Skeletal muscle satellite cell (primary cell): Measurements from ENCODE around the gene XRCC3.

Source experiments
- H3K27me3 ChIP-seq: 2 replicates; pipeline ENCODE4 v1.7.0; 2013; ENCODE audit warnings: low read length; ENCODE audit not compliant: control insufficient read depth, insufficient read depth
- H3K36me3 ChIP-seq: 2 replicates; pipeline ENCODE4 v1.7.0; 2013; ENCODE audit warnings: mild to moderate bottlenecking, control low read depth, low read length; ENCODE audit not compliant: insufficient read depth
- H3K4me1 ChIP-seq: 2 replicates; pipeline ENCODE4 v1.7.0; 2013; ENCODE audit warnings: low read length; ENCODE audit not compliant: control insufficient read depth, insufficient read depth
- H3K4me2 ChIP-seq: 2 replicates; pipeline ENCODE4 v1.7.0; 2013; ENCODE audit warnings: mild to moderate bottlenecking, low read length
- H3K4me3 ChIP-seq: 2 replicates; pipeline ENCODE4 v1.7.0; 2013; ENCODE audit warnings: low read length
- H3K9ac ChIP-seq: 2 replicates; pipeline ENCODE4 v1.7.0; 2013; ENCODE audit warnings: mild to moderate bottlenecking, low read depth, low read length, moderate library complexity
- H3K9me3 ChIP-seq: replicated peaks from 2 replicates; pipeline ENCODE4 v1.7.0; 2013; ENCODE audit warnings: mild to moderate bottlenecking, control low read depth, low read length

The XRCC3 gene

GRCh38 chr14:103737432-103738045 lies 22.3 kb upstream of the XRCC3 start:
- Histone ChIP-seq H3K9me3 (no peaks in the 10 kb centered on the region), H3K4me3 (no peak overlapping the region), H3K4me2 (no peak overlapping the region), H3K9ac (no peak overlapping the region), H3K36me3 (peaks cover 28% of the 10 kb centered on the region), H3K27me3 (no peaks in the 10 kb centered on the region), H3K4me1 (peaks cover 4% of the 10 kb centered on the region)

GRCh38 chr14:103736546-103737431 lies 21.5 kb upstream of the XRCC3 start:
- no peak overlapping the region for H3K4me3 ChIP-seq
- H3K27me3 ChIP-seq, result no peaks in the 10 kb centered on the region
- H3K4me1 ChIP-seq, result peaks cover 4% of the 10 kb centered on the region
- no peak overlapping the region for H3K9ac ChIP-seq
- no peak overlapping the region for H3K4me2 ChIP-seq
- H3K36me3 ChIP-seq, result peaks cover 35% of the 10 kb centered on the region
- H3K9me3 ChIP-seq, result no peaks in the 10 kb centered on the region

GRCh38 chr14:103735815-103736545 lies 20.7 kb upstream of the XRCC3 start:
- Histone ChIP-seq H3K9me3 (no peaks in the 10 kb centered on the region), H3K27me3 (no peaks in the 10 kb centered on the region), H3K4me1 (no peaks in the 10 kb centered on the region), H3K4me2 (no peak overlapping the region), H3K9ac (no peak overlapping the region), H3K4me3 (no peak overlapping the region), H3K36me3 (peaks cover 39% of the 10 kb centered on the region)

GRCh38 chr14:103735439-103735814 lies 20.2 kb upstream of the XRCC3 start:
- Histone ChIP-seq H3K4me3 (no peak overlapping the region), H3K4me2 (no peak overlapping the region), H3K9ac (no peak overlapping the region), H3K27me3 (no peaks in the 10 kb centered on the region), H3K9me3 (no peaks in the 10 kb centered on the region), H3K4me1 (no peaks in the 10 kb centered on the region), H3K36me3 (peaks cover 43% of the 10 kb centered on the region)

- Histone ChIP-seq H3K36me3 (peaks cover 47% of the 10 kb centered on the region), H3K4me3 (no peak overlapping the region), H3K4me2 (no peak overlapping the region), H3K27me3 (no peaks in the 10 kb centered on the region), H3K4me1 (no peaks in the 10 kb centered on the region), H3K9ac (no peak overlapping the region), H3K9me3 (no peaks in the 10 kb centered on the region)
Observed at GRCh38 chr14:103735022-103735421, 19.8 kb upstream of the XRCC3 start.

- no peak overlapping the region for H3K9ac ChIP-seq
- H3K4me3 ChIP-seq, result no peak overlapping the region
- peaks cover 55% of the 10 kb centered on the region for H3K36me3 ChIP-seq
- H3K9me3 ChIP-seq, result no peaks in the 10 kb centered on the region
- no peaks in the 10 kb centered on the region for H3K4me1 ChIP-seq
- H3K4me2 ChIP-seq, result no peak overlapping the region
- H3K27me3 ChIP-seq, result no peaks in the 10 kb centered on the region
Observed at GRCh38 chr14:103734081-103734888, 19.0 kb upstream of the XRCC3 start.

GRCh38 chr14:103733651-103734050 lies 18.4 kb upstream of the XRCC3 start:
- Histone ChIP-seq H3K4me3 (no peak overlapping the region), H3K27me3 (no peaks in the 10 kb centered on the region), H3K4me2 (no peak overlapping the region), H3K9me3 (no peaks in the 10 kb centered on the region), H3K9ac (no peak overlapping the region), H3K4me1 (no peaks in the 10 kb centered on the region), H3K36me3 (peaks cover 61% of the 10 kb centered on the region)

- Histone ChIP-seq H3K36me3 (peaks cover 67% of the 10 kb centered on the region), H3K27me3 (no peaks in the 10 kb centered on the region), H3K9ac (no peak overlapping the region), H3K4me2 (no peak overlapping the region), H3K4me1 (no peaks in the 10 kb centered on the region), H3K9me3 (no peaks in the 10 kb centered on the region), H3K4me3 (no peak overlapping the region)
Observed at GRCh38 chr14:103732868-103733620, 17.8 kb upstream of the XRCC3 start.

GRCh38 chr14:103731916-103732867 lies 16.9 kb upstream of the XRCC3 start:
- Histone ChIP-seq H3K4me1 (no peaks in the 10 kb centered on the region), H3K4me2 (no peak overlapping the region), H3K4me3 (no peak overlapping the region), H3K36me3 (peaks cover 68% of the 10 kb centered on the region), H3K27me3 (no peaks in the 10 kb centered on the region), H3K9me3 (no peaks in the 10 kb centered on the region), H3K9ac (no peak overlapping the region)

- no peak overlapping the region for H3K4me3 ChIP-seq
- H3K9ac ChIP-seq, result no peak overlapping the region
- H3K9me3 ChIP-seq, result no peaks in the 10 kb centered on the region
- no peaks in the 10 kb centered on the region for H3K4me1 ChIP-seq
- H3K4me2 ChIP-seq, result no peak overlapping the region
- H3K27me3 ChIP-seq, result no peaks in the 10 kb centered on the region
- H3K36me3 ChIP-seq, result peaks cover 68% of the 10 kb centered on the region
Observed at GRCh38 chr14:103731481-103731880, 16.2 kb upstream of the XRCC3 start.
